Body of pancreas (tissue), 4 donors: Measurements from ENCODE around the gene DOCK4. TPM values are rescaled to one million over a fixed set of nuclear protein-coding genes. Genes with fewer than 3 reads are reported as not detected.

ENCODE experiments used
- ATAC-seq: fragments of 150-250 bp; one replicate; pipeline ENCODE4 v1.9.1; 2016
- DNase-seq, 4 donors: peaks; one replicate each; pipeline ENCODE4 v3.0.0-alpha.2; 2019
- H3K27ac ChIP-seq, 4 donors: fragments of 200-600 bp; sonication (generic); 1 replicate in 3 of 4; 2 replicates in 1 of 4; pipeline versions ENCODE4 v1.5.1 to v1.6.1; 2016 to 2019; ENCODE audit warnings: mild to moderate bottlenecking in 1 of 4, mixed read lengths in 1 of 4, moderate library complexity in 1 of 4
- H3K27me3 ChIP-seq, 2 donors: fragments of 200-600 bp; sonication (generic); one replicate each; pipeline ENCODE4 v1.6.0; 2016; ENCODE audit warnings: mild to moderate bottlenecking in 1 of 2
- H3K36me3 ChIP-seq, 2 donors: fragments of 200-600 bp; sonication (generic); replicated peaks in 1 of 2; 2 replicates each; pipeline ENCODE4 v1.5.1; 2016; ENCODE audit warnings: low read depth in 2 of 2; ENCODE audit not compliant: insufficient read depth in 1 of 2
- H3K4me1 ChIP-seq: fragments of 200-600 bp; sonication (generic); one replicate; pipeline ENCODE4 v1.6.0; 2016
- H3K4me3 ChIP-seq, 2 donors: fragments of 200-600 bp; sonication (generic); 1 replicate in 1 of 2; 2 replicates in 1 of 2; pipeline ENCODE4 v1.5.1; 2016 to 2019
- H3K9me3 ChIP-seq, 3 donors: fragments of 200-600 bp; sonication (generic); 1 replicate in 2 of 3; 2 replicates in 1 of 3; pipeline ENCODE4 v1.5.1; 2016
- POLR2A ChIP-seq, 3 donors: fragments of 450-650 bp; IDR thresholded peaks; one replicate each; pipeline ENCODE4 v1.6.1; 2016; ENCODE audit warnings: antibody characterized with exemption in 3 of 3, mild to moderate bottlenecking in 2 of 3
- WGBS, 2 donors: methylation state at CpG; one replicate each; pipeline ENCODE4 v1.1.5; 2017; 5-methylcytosine and 5-hydroxymethylcytosine counted together
- intact Hi-C: fragments of 100-400 bp; cut with DNase I; formaldehyde crosslinking; loops from one replicate; pipeline ENCODE4 v1.15.1; 2023
- total RNA-seq, 2 donors: library from RNA; depleted of rRNA; stranded (reverse); fragments of >200 nt; gene quantifications; one replicate each; pipeline ENCODE4 v1.1.0, GENCODE V29; 2016
- TF ChIP-seq, protein P1 (sequence below), 7 experiments: fragments of 450-650 bp in 4 of 7; fragments of 200-600 bp in 3 of 7; sonication (generic) in 3 of 7; IDR thresholded peaks; one replicate each; pipeline ENCODE4 v1.5.1; 2016 to 2019; ENCODE audit warnings: antibody characterized with exemption in 7 of 7

DOCK4 gene
- total RNA-seq, 2 donors from 2014 or later, result 24.9 to 34.6 TPM

DNA sequence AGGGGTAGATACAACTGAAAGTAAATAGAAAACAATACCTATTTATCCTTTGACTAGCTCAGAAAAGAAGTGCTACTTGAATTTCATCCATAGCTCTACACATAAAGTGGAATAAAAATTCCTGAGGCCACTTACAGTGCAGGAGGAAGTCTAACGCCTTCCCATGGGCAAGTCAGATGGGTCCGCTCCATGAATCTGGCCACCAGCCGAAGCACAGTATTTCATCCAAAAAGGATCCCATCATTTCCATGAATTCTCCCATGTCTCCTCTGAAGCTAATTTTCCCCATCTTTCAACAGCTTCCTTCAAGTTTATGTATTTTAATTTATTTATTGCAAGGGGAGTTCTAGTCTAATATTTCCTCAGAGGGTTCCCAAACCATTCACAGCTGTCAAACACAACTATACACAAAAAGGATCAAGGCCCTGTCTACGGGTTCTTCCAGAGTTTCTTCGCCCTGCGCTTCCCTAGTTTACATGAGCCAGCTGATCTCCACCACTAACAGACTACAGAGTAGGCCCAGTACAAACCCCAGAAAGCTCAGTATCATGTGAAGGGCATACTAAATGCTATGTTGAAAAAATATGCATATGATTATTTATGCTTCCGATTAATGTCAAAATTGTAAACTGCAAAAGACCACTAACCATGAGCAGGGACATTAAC is 184.7 kb downstream of the DOCK4 start:
- TF ChIP-seq, protein P1, sequence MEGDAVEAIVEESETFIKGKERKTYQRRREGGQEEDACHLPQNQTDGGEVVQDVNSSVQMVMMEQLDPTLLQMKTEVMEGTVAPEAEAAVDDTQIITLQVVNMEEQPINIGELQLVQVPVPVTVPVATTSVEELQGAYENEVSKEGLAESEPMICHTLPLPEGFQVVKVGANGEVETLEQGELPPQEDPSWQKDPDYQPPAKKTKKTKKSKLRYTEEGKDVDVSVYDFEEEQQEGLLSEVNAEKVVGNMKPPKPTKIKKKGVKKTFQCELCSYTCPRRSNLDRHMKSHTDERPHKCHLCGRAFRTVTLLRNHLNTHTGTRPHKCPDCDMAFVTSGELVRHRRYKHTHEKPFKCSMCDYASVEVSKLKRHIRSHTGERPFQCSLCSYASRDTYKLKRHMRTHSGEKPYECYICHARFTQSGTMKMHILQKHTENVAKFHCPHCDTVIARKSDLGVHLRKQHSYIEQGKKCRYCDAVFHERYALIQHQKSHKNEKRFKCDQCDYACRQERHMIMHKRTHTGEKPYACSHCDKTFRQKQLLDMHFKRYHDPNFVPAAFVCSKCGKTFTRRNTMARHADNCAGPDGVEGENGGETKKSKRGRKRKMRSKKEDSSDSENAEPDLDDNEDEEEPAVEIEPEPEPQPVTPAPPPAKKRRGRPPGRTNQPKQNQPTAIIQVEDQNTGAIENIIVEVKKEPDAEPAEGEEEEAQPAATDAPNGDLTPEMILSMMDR (IDR thresholded peaks at IDR 0.05), result no peak
- no peak for TF ChIP-seq POLR2A (IDR thresholded peaks at IDR 0.05)
- no peak overlapping the region for H3K27ac ChIP-seq
- H3K27me3 ChIP-seq, result no peaks in the 10 kb centered on the region
- DNase-seq, result no peak
- no peak overlapping the region for H3K4me3 ChIP-seq
- peaks cover 18% of the 10 kb centered on the region for H3K4me1 ChIP-seq
- no peaks in the 10 kb centered on the region for H3K9me3 ChIP-seq
- WGBS, 2 donors, result 86 to 95% methylated on average over 7 of the region's 7 CpGs
- intact Hi-C loops, result no loop called here
- H3K36me3 ChIP-seq, result no peaks in the 10 kb centered on the region
- ATAC-seq, result no peak

DNA sequence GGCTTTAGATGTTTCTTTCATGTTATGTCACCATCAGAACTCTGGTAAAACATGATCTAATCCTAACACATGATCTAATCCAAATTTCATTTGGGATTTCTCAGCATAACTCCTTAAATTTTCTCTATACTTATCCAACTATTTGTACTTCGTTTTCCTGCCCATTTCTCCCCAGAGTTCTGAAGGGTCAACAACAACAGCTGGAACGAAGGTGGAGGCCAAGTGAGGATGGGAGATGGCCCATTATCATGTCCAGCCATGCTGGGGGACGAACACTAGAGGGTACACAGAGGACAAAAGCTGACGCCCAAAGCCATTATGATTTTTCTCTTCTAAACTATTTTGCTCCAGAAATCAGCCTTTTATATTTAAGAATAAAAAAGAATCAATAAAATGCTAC is 185.4 kb downstream of the DOCK4 start:
- peaks cover 18% of the 10 kb centered on the region for H3K4me1 ChIP-seq
- intact Hi-C loops, result no loop called here
- H3K36me3 ChIP-seq, result no peaks in the 10 kb centered on the region
- WGBS, 2 donors, result 75 to 80% methylated on average over 4 of the region's 4 CpGs
- no peaks in the 10 kb centered on the region for H3K9me3 ChIP-seq
- DNase-seq (no peak), ATAC-seq (no peak)
- TF ChIP-seq, protein P1 (IDR thresholded peaks at IDR 0.05), result no peak
- TF ChIP-seq POLR2A (IDR thresholded peaks at IDR 0.05), result no peak
- no peak overlapping the region for H3K27ac ChIP-seq
- H3K4me3 ChIP-seq, result no peak overlapping the region
- no peaks in the 10 kb centered on the region for H3K27me3 ChIP-seq

DNA sequence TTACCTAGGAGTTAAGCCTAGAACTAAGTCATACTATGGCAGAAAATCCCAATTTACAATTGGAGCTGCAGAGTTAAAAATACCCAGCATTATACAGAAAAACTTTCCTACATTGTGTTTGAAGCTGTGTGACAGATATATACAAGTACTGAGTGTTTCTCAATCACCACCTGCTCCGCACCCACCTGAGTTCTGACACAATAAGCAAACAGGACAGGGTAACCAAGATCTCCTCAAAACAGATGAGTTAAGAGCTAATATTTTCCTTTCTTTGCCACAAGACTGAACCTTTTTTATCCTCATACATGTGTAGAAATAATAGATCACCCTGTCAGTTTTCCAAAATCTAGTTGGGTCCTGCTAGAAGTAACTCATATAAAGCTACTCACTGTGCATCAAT is 186.3 kb downstream of the DOCK4 start:
- Histone ChIP-seq H3K9me3 (no peaks in the 10 kb centered on the region), H3K27me3 (no peaks in the 10 kb centered on the region), H3K36me3 (no peaks in the 10 kb centered on the region), H3K27ac (no peak overlapping the region), H3K4me3 (no peak overlapping the region), H3K4me1 (peaks cover 18% of the 10 kb centered on the region)
- DNase-seq, result peak in 2 of 4 donors; percentile 13 to 21
- 33 to 45% methylated on average over 1 of the region's 1 CpG for WGBS, 2 donors
- ATAC-seq, result no peak
- intact Hi-C loops, result no loop called here
- TF ChIP-seq, protein P1 (IDR thresholded peaks at IDR 0.05), result no peak
- TF ChIP-seq POLR2A (IDR thresholded peaks at IDR 0.05), result no peak

DNA sequence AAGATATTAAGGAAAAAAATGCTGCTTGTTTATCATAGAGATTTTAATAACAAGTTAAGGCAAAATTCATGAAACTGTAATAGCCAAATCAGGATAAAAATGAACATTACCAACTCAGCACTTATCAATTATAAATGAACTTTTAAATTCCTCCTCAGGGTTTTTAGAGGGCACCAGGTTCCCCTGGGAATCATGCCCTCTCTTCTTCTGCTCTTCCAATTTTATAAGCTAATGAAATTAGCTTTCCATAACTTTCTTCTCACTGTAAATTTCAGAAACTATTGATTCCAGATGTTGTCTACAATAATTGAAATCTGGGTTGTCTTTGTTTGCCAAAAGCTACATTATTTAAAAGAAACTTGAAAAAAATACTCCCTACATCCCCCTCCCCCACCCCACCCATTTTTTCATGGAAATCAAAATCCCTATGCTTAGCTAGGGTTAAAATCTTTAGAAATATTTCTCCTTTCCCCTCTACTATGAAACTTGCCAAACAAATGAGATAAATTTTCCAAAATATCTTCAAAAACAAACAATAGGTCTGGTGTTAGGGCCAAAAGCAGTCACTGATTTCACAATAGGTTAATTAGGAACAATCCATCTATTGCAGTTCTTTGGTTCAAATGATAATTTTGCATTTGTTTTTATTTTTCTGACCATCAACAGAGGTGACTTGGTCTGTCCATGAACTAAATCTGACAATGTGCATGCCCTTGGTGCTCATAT is 187.7 kb downstream of the DOCK4 start:
- TF ChIP-seq, protein P1 (IDR thresholded peaks at IDR 0.05), result no peak
- no peak for TF ChIP-seq POLR2A (IDR thresholded peaks at IDR 0.05)
- ATAC-seq (no peak), DNase-seq (no peak)
- Histone ChIP-seq H3K36me3 (no peaks in the 10 kb centered on the region), H3K4me3 (no peak overlapping the region), H3K4me1 (peaks cover 18% of the 10 kb centered on the region), H3K27ac (no peak overlapping the region), H3K27me3 (no peaks in the 10 kb centered on the region), H3K9me3 (no peaks in the 10 kb centered on the region)
- intact Hi-C loops, result no loop called here
